Measurements from ENCODE around the gene GIMAP6. TPM values are rescaled to one million over a fixed set of nuclear protein-coding genes. Genes with fewer than 3 reads are reported as not detected.
"Not testable (repeated sequence)": the region's sequence is repeated elsewhere in the genome, so short reads cannot be mapped to it uniquely, and the experiment has no call there.

Gene GIMAP6
- total RNA-seq, 2 donors from 2014 or later = 35.1 to 41.6 TPM

GRCh38 chr7:150663802-150664494 lies 31.8 kb upstream of the GIMAP6 start:
- H3K27ac Mint-ChIP-seq = peak overlapping the region; percentile 96
- H3K4me3 Mint-ChIP-seq = peak overlapping the region; percentile 66 to 69
- H3K9me3 Mint-ChIP-seq = peaks cover 2 to 4% of the 10 kb centered on the region in 2 donors
- DNase-seq (peak; percentile 31 to 46), ATAC-seq (replicated peaks in 1 of 2) (peak; percentile 26 to 32)
- H3K27me3 Mint-ChIP-seq (ENCODE audit: low read depth) = no peaks in the 10 kb centered on the region
- peaks cover 5 to 11% of the 10 kb centered on the region in 2 donors for H3K36me3 Mint-ChIP-seq (ENCODE audit: insufficient read depth in 2 of 2)
- H3K4me1 Mint-ChIP-seq (ENCODE audit: low read depth) = peaks cover 82% of the 10 kb centered on the region

- Mint-ChIP-seq H3K4me3 (peak overlapping the region; percentile 53 to 66), H3K27ac (peak overlapping the region; percentile 63), H3K36me3 (ENCODE audit: insufficient read depth in 2 of 2) (peaks cover 7 to 13% of the 10 kb centered on the region in 2 donors), H3K4me1 (ENCODE audit: low read depth) (peaks cover 71% of the 10 kb centered on the region)
- H3K9me3 Mint-ChIP-seq; DNase-seq; H3K27me3 Mint-ChIP-seq (ENCODE audit: low read depth); ATAC-seq (replicated peaks in 1 of 2): not testable (repeated sequence)
Measured at GRCh38 chr7:150662821-150663220, 30.6 kb upstream of the GIMAP6 start.

- Mint-ChIP-seq H3K4me3 (peak overlapping the region in 1 of 2 donors; percentile 22), H3K9me3 (peaks cover 5 to 7% of the 10 kb centered on the region in 2 donors), H3K27ac (peak overlapping the region; percentile 66), H3K4me1 (ENCODE audit: low read depth) (peaks cover 54% of the 10 kb centered on the region), H3K36me3 (ENCODE audit: insufficient read depth in 2 of 2) (peaks cover 9 to 11% of the 10 kb centered on the region in 2 donors), H3K27me3 (ENCODE audit: low read depth) (no peaks in the 10 kb centered on the region)
- DNase-seq (no peak), ATAC-seq (replicated peaks in 1 of 2) (no peak)
Measured at GRCh38 chr7:150660939-150661613, 28.9 kb upstream of the GIMAP6 start.

GRCh38 chr7:150657526-150657925 lies 25.3 kb upstream of the GIMAP6 start:
- Mint-ChIP-seq H3K4me1 (ENCODE audit: low read depth) (peaks cover 19% of the 10 kb centered on the region), H3K27ac (no peak overlapping the region), H3K9me3 (peaks cover 5 to 9% of the 10 kb centered on the region in 2 donors), H3K27me3 (ENCODE audit: low read depth) (no peaks in the 10 kb centered on the region), H3K4me3 (no peak overlapping the region), H3K36me3 (ENCODE audit: insufficient read depth in 2 of 2) (peaks cover 7 to 12% of the 10 kb centered on the region in 2 donors)
- DNase-seq = no peak
- ATAC-seq (replicated peaks in 1 of 2) = no peak

- peaks cover 13 to 16% of the 10 kb centered on the region in 2 donors for H3K9me3 Mint-ChIP-seq
- no peak overlapping the region for H3K4me3 Mint-ChIP-seq
- H3K4me1 Mint-ChIP-seq (ENCODE audit: low read depth) = peaks cover 5% of the 10 kb centered on the region
- DNase-seq (no peak), ATAC-seq (replicated peaks in 1 of 2) (no peak)
- no peak overlapping the region for H3K27ac Mint-ChIP-seq
- peaks cover 11 to 25% of the 10 kb centered on the region in 2 donors for H3K36me3 Mint-ChIP-seq (ENCODE audit: insufficient read depth in 2 of 2)
- no peaks in the 10 kb centered on the region for H3K27me3 Mint-ChIP-seq (ENCODE audit: low read depth)
Measured at GRCh38 chr7:150656047-150656446, 23.9 kb upstream of the GIMAP6 start.

GRCh38 chr7:150654692-150655091 lies 22.5 kb upstream of the GIMAP6 start:
- ATAC-seq (replicated peaks in 1 of 2) = no peak

GRCh38 chr7:150649080-150649385 lies 16.8 kb upstream of the GIMAP6 start:
- ATAC-seq (replicated peaks in 1 of 2) (no peak), DNase-seq (no peak)
- peaks cover 38% of the 10 kb centered on the region for H3K4me1 Mint-ChIP-seq (ENCODE audit: low read depth)
- peaks cover 25 to 47% of the 10 kb centered on the region in 2 donors for H3K36me3 Mint-ChIP-seq (ENCODE audit: insufficient read depth in 2 of 2)
- no peak overlapping the region for H3K27ac Mint-ChIP-seq
- no peaks in the 10 kb centered on the region for H3K27me3 Mint-ChIP-seq (ENCODE audit: low read depth)
- H3K9me3 Mint-ChIP-seq = peaks cover 26 to 28% of the 10 kb centered on the region in 2 donors
- H3K4me3 Mint-ChIP-seq = no peak overlapping the region

More at GRCh38 chr7:150654692-150655091, 22.5 kb upstream of the GIMAP6 start:
- no peak overlapping the region for H3K27ac Mint-ChIP-seq
- H3K36me3 Mint-ChIP-seq (ENCODE audit: insufficient read depth in 2 of 2) = peaks cover 17 to 27% of the 10 kb centered on the region in 2 donors
- no peak for DNase-seq
- H3K4me1 Mint-ChIP-seq (ENCODE audit: low read depth) = no peaks in the 10 kb centered on the region
- H3K27me3 Mint-ChIP-seq (ENCODE audit: low read depth) = no peaks in the 10 kb centered on the region
- H3K9me3 Mint-ChIP-seq = peaks cover 11 to 21% of the 10 kb centered on the region in 2 donors
- H3K4me3 Mint-ChIP-seq = no peak overlapping the region

- Mint-ChIP-seq H3K36me3 (ENCODE audit: insufficient read depth in 2 of 2) (peaks cover 23 to 50% of the 10 kb centered on the region in 2 donors), H3K4me1 (ENCODE audit: low read depth) (peaks cover 43% of the 10 kb centered on the region), H3K27ac (no peak overlapping the region), H3K9me3 (peaks cover 24 to 28% of the 10 kb centered on the region in 2 donors), H3K27me3 (ENCODE audit: low read depth) (no peaks in the 10 kb centered on the region), H3K4me3 (no peak overlapping the region)
- no peak for ATAC-seq (replicated peaks in 1 of 2)
- DNase-seq = no peak
Measured at GRCh38 chr7:150648353-150649079, 16.3 kb upstream of the GIMAP6 start.

GRCh38 chr7:150645259-150646020 lies 13.3 kb upstream of the GIMAP6 start:
- Mint-ChIP-seq H3K4me3 (peak overlapping the region; percentile 8 to 25), H3K27me3 (ENCODE audit: low read depth) (no peaks in the 10 kb centered on the region), H3K9me3 (peaks cover 14 to 23% of the 10 kb centered on the region in 2 donors), H3K4me1 (ENCODE audit: low read depth) (peaks cover 57% of the 10 kb centered on the region), H3K36me3 (ENCODE audit: insufficient read depth in 2 of 2) (peaks cover 17 to 41% of the 10 kb centered on the region in 2 donors), H3K27ac (peak overlapping the region; percentile 73)
- ATAC-seq (replicated peaks in 1 of 2) (no peak), DNase-seq (no peak)

GRCh38 chr7:150642926-150643325 lies 10.7 kb upstream of the GIMAP6 start:
- ATAC-seq (replicated peaks in 1 of 2) (no peak), DNase-seq (no peak)
- peaks cover 23 to 24% of the 10 kb centered on the region in 2 donors for H3K9me3 Mint-ChIP-seq
- no peak overlapping the region for H3K4me3 Mint-ChIP-seq
- peaks cover 44% of the 10 kb centered on the region for H3K4me1 Mint-ChIP-seq (ENCODE audit: low read depth)
- H3K27ac Mint-ChIP-seq = no peak overlapping the region
- no peaks in the 10 kb centered on the region for H3K27me3 Mint-ChIP-seq (ENCODE audit: low read depth)
- peaks cover 24 to 46% of the 10 kb centered on the region in 2 donors for H3K36me3 Mint-ChIP-seq (ENCODE audit: insufficient read depth in 2 of 2)

GRCh38 chr7:150641854-150642253 lies 9.7 kb upstream of the GIMAP6 start:
- no peak for DNase-seq
- Mint-ChIP-seq H3K4me1 (ENCODE audit: low read depth) (peaks cover 41% of the 10 kb centered on the region), H3K27me3 (ENCODE audit: low read depth) (no peaks in the 10 kb centered on the region), H3K4me3 (no peak overlapping the region), H3K27ac (no peak overlapping the region), H3K36me3 (ENCODE audit: insufficient read depth in 2 of 2) (peaks cover 30 to 51% of the 10 kb centered on the region in 2 donors), H3K9me3 (peaks cover 28 to 30% of the 10 kb centered on the region in 2 donors)
- peak in 1 of 2 donors; percentile 33 for ATAC-seq (replicated peaks in 1 of 2)

- peak overlapping the region; percentile 79 for H3K27ac Mint-ChIP-seq
Measured at GRCh38 chr7:150633926-150634325, 1.7 kb upstream of the GIMAP6 start.

More at GRCh38 chr7:150633926-150634325, 1.7 kb upstream of the GIMAP6 start:
- Mint-ChIP-seq H3K36me3 (ENCODE audit: insufficient read depth in 2 of 2) (peaks cover 40 to 62% of the 10 kb centered on the region in 2 donors), H3K9me3 (peaks cover 16 to 18% of the 10 kb centered on the region in 2 donors), H3K27me3 (ENCODE audit: low read depth) (no peaks in the 10 kb centered on the region), H3K4me1 (ENCODE audit: low read depth) (peaks cover 45% of the 10 kb centered on the region), H3K4me3 (peak overlapping the region; percentile 40 to 41)
- no peak for DNase-seq
- ATAC-seq (replicated peaks in 1 of 2) = no peak

Measured in activated T-cell treated with anti-CD3 and anti-CD28 coated beads, Interleukin-2, amount 50 U/mL, for 72 hours (primary cell).